ENCODE results near the gene RFNG. TPM values are rescaled to one million over a fixed set of nuclear protein-coding genes. Genes with fewer than 3 reads are reported as not detected.

The RFNG gene
- polyA plus RNA-seq, 1 experiment, result 23.7 TPM

GRCh38 chr17:82048571-82048971 is 3.0 kb downstream of the RFNG start:
- DNase-seq (ENCODE audit: low read depth), result no peak
- Histone ChIP-seq H3K36me3 (ENCODE audit: control insufficient read depth, insufficient read depth, low read length) (peaks cover 23% of the 10 kb centered on the region), H3K4me3 (ENCODE audit: low read depth, low read length) (no peak overlapping the region), H3K27me3 (ENCODE audit: control insufficient read depth, insufficient read depth, low read length) (no peaks in the 10 kb centered on the region)
- TF ChIP-seq CTCF (IDR thresholded peaks at IDR 0.05; ENCODE audit: insufficient read depth, low read depth, low read length), result no peak
- ChIA-PET CTCF (interaction anchor here (2.9 kb wide), 1 partner anchor 11 kb away, joined by 23 read pairs; the partner anchor contains the start of gene DCXR), POLR2A (no interaction called here)

GRCh38 chr17:82047914-82048570 is 3.6 kb downstream of the RFNG start:
- Histone ChIP-seq H3K36me3 (ENCODE audit: control insufficient read depth, insufficient read depth, low read length) (peaks cover 20% of the 10 kb centered on the region), H3K27me3 (ENCODE audit: control insufficient read depth, insufficient read depth, low read length) (no peaks in the 10 kb centered on the region), H3K4me3 (ENCODE audit: low read depth, low read length) (no peak overlapping the region)
- CTCF ChIA-PET, result interaction anchor here (0.6 to 1.9 kb wide), 2 partner anchors 10 to 110 kb away, joined by 3 to 5 read pairs; partner anchors contain the start of gene DCXR
- no peak for DNase-seq (ENCODE audit: low read depth)
- POLR2A ChIA-PET, result no interaction called here
- TF ChIP-seq CTCF (IDR thresholded peaks at IDR 0.05; ENCODE audit: insufficient read depth, low read depth, low read length), result no peak

- POLR2A ChIA-PET, result no interaction called here
- H3K36me3 ChIP-seq (ENCODE audit: control insufficient read depth, insufficient read depth, low read length), result peaks cover 20% of the 10 kb centered on the region
Measured at GRCh38 chr17:82047379-82047778, 4.2 kb downstream of the RFNG start.

GRCh38 chr17:82046903-82047302 is 4.7 kb downstream of the RFNG start:
- CTCF ChIA-PET, result interaction anchor here (1.9 kb wide), 1 partner anchor 9 kb away, joined by 5 read pairs; the partner anchor contains the start of gene DCXR
- POLR2A ChIA-PET, result no interaction called here
- H3K36me3 ChIP-seq (ENCODE audit: control insufficient read depth, insufficient read depth, low read length), result peaks cover 20% of the 10 kb centered on the region
- no peaks in the 10 kb centered on the region for H3K27me3 ChIP-seq (ENCODE audit: control insufficient read depth, insufficient read depth, low read length)
- DNase-seq (ENCODE audit: low read depth), result no peak
- H3K4me3 ChIP-seq (ENCODE audit: low read depth, low read length), result no peak overlapping the region
- no peak for TF ChIP-seq CTCF (IDR thresholded peaks at IDR 0.05; ENCODE audit: insufficient read depth, low read depth, low read length)

More at GRCh38 chr17:82047379-82047778, 4.2 kb downstream of the RFNG start:
- TF ChIP-seq CTCF (IDR thresholded peaks at IDR 0.05; ENCODE audit: insufficient read depth, low read depth, low read length), result no peak
- Histone ChIP-seq H3K27me3 (ENCODE audit: control insufficient read depth, insufficient read depth, low read length) (no peaks in the 10 kb centered on the region), H3K4me3 (ENCODE audit: low read depth, low read length) (no peak overlapping the region)
- CTCF ChIA-PET, result interaction anchor here (0.6 to 1.9 kb wide), 2 partner anchors 10 to 111 kb away, joined by 3 to 5 read pairs; partner anchors contain the start of gene DCXR
- no peak for DNase-seq (ENCODE audit: low read depth)

GRCh38 chr17:82045936-82046484 is 5.6 kb downstream of the RFNG start:
- no peak for DNase-seq (ENCODE audit: low read depth)
- H3K4me3 ChIP-seq (ENCODE audit: low read depth, low read length), result no peak overlapping the region
- H3K36me3 ChIP-seq (ENCODE audit: control insufficient read depth, insufficient read depth, low read length), result peaks cover 20% of the 10 kb centered on the region
- H3K27me3 ChIP-seq (ENCODE audit: control insufficient read depth, insufficient read depth, low read length), result no peaks in the 10 kb centered on the region
- no peak for TF ChIP-seq CTCF (IDR thresholded peaks at IDR 0.05; ENCODE audit: insufficient read depth, low read depth, low read length)
- POLR2A ChIA-PET, result no interaction called here
- CTCF ChIA-PET, result interaction anchor here (1.9 kb wide), 1 partner anchor 8 kb away, joined by 5 read pairs; the partner anchor contains the start of gene DCXR

Data from BJ (cell line).